ENCODE data around the gene SIGLEC5. TPM values are rescaled to one million over a fixed set of nuclear protein-coding genes. Genes with fewer than 3 reads are reported as not detected.

SIGLEC5 gene
- polyA plus RNA-seq, 1 donor, result 0.18 TPM

DNA sequence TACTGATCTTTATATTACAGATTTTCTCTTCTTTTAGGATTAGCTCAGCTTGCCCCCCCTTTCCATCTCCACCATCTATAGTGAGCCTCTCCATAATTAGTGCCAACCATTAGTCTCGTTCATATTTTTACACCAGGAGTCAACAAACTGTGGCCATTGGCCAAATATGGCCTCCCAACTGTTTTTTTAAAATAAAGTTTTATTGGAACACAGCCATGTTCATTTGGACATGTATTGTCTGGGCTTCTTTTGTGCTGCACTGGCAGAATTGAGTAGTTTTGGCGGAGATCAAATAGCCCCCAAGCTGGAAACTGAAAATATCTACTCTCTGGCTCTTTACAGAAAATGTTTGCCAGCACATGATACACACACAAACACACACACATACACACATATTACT lies 40.7 kb downstream of the SIGLEC5 start:
- Histone ChIP-seq H3K9me3 (ENCODE audit: control insufficient read depth, low read depth, low read length) (peaks cover 3% of the 10 kb centered on the region), H3K27ac (ENCODE audit: low read length) (no peak overlapping the region), H3K36me3 (ENCODE audit: control insufficient read depth, insufficient read depth, low read length) (peaks cover 22% of the 10 kb centered on the region), H3K4me3 (ENCODE audit: low read length) (no peak overlapping the region), H3K27me3 (ENCODE audit: control insufficient read depth, insufficient read depth, low read length) (no peaks in the 10 kb centered on the region), H3K4me1 (ENCODE audit: control insufficient read depth, insufficient read depth, low read length) (peaks cover 7% of the 10 kb centered on the region)
- WGBS (ENCODE audit: insufficient coverage, low lambda C conversion rate), result no CpG with 5 or more reads among the region's 2 CpGs
- no peak for DNase-seq

DNA sequence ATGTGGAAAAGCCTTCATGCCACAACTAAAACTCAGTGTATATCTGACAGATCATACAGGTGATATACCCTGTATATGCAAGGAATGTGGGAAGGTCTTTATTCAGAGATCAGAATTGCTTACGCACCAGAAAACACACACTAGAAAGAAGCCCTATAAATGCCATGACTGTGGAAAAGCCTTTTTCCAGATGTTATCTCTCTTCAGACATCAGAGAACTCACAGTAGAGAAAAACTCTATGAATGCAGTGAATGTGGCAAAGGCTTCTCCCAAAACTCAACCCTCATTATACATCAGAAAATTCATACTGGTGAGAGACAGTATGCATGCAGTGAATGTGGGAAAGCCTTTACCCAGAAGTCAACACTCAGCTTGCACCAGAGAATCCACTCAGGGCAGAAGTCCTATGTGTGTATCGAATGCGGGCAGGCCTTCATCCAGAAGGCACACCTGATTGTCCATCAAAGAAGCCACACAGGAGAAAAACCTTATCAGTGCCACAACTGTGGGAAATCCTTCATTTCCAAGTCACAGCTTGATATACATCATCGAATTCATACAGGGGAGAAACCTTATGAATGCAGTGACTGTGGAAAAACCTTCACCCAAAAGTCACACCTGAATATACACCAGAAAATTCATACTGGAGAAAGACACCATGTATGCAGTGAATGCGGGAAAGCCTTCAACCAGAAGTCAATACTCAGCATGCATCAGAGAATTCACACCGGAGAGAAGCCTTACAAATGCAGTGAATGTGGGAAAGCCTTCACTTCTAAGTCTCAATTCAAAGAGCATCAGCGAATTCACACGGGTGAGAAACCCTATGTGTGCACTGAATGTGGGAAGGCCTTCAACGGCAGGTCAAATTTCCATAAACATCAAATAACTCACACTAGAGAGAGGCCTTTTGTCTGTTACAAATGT lies 42.7 kb downstream of the SIGLEC5 start:
- Histone ChIP-seq H3K9me3 (ENCODE audit: control insufficient read depth, low read depth, low read length) (peaks cover 3% of the 10 kb centered on the region), H3K27me3 (ENCODE audit: control insufficient read depth, insufficient read depth, low read length) (no peaks in the 10 kb centered on the region), H3K27ac (ENCODE audit: low read length) (no peak overlapping the region), H3K4me3 (ENCODE audit: low read length) (no peak overlapping the region), H3K36me3 (ENCODE audit: control insufficient read depth, insufficient read depth, low read length) (peaks cover 31% of the 10 kb centered on the region), H3K4me1 (ENCODE audit: control insufficient read depth, insufficient read depth, low read length) (no peaks in the 10 kb centered on the region)
- DNase-seq, result no peak
- WGBS (ENCODE audit: insufficient coverage, low lambda C conversion rate), result 100% methylated on average over 1 of the region's 9 CpGs

DNA sequence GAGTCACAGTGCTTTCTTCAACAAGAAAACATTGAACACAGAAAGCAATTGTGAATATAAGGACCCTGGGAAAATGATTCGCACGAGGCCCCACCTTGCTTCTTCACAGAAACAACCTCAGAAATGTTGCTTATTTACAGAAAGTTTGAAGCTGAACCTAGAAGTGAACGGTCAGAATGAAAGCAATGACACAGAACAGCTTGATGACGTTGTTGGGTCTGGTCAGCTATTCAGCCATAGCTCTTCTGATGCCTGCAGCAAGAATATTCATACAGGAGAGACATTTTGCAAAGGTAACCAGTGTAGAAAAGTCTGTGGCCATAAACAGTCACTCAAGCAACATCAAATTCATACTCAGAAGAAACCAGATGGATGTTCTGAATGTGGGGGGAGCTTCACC lies 43.4 kb downstream of the SIGLEC5 start:
- Histone ChIP-seq H3K27me3 (ENCODE audit: control insufficient read depth, insufficient read depth, low read length) (no peaks in the 10 kb centered on the region), H3K27ac (ENCODE audit: low read length) (no peak overlapping the region), H3K4me3 (ENCODE audit: low read length) (no peak overlapping the region), H3K36me3 (ENCODE audit: control insufficient read depth, insufficient read depth, low read length) (peaks cover 35% of the 10 kb centered on the region), H3K9me3 (ENCODE audit: control insufficient read depth, low read depth, low read length) (peaks cover 3% of the 10 kb centered on the region), H3K4me1 (ENCODE audit: control insufficient read depth, insufficient read depth, low read length) (no peaks in the 10 kb centered on the region)
- DNase-seq, result no peak
- 100% methylated on average over 2 of the region's 4 CpGs for WGBS (ENCODE audit: insufficient coverage, low lambda C conversion rate)

DNA sequence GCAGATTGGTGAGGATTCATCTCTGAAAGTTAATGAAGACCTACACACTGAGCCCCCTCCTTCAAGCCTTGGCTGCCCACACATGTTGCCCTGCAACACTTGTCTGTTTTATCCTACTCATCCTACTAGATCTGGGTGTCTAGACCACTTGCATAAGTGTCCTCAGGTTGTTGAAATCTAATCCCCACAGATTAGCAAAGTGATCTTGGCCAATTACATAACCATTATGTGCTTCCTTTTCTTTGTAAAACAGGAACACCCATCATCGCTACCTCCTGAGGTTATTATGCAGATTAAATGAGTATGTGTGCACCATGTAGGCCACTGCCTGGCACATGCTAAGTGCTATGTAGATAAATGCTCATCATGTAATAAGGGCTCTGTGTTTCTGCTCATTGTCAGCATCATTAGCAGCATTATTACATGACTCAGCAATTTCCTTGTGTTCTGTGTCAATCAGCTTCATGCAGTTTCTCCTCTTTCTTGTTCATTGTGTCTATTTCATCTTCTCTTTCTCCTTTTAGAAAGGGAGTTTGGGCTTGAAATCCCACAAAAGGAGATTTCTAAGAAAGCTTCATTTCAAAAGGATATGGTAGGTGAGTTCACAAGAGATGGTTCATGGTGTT lies 44.0 kb downstream of the SIGLEC5 start:
- H3K27ac ChIP-seq (ENCODE audit: low read length), result no peak overlapping the region
- no peaks in the 10 kb centered on the region for H3K4me1 ChIP-seq (ENCODE audit: control insufficient read depth, insufficient read depth, low read length)
- H3K27me3 ChIP-seq (ENCODE audit: control insufficient read depth, insufficient read depth, low read length), result no peaks in the 10 kb centered on the region
- H3K9me3 ChIP-seq (ENCODE audit: control insufficient read depth, low read depth, low read length), result peaks cover 3% of the 10 kb centered on the region
- no CpG with 5 or more reads among the region's 1 CpG for WGBS (ENCODE audit: insufficient coverage, low lambda C conversion rate)
- no peak for DNase-seq
- no peak overlapping the region for H3K4me3 ChIP-seq (ENCODE audit: low read length)
- H3K36me3 ChIP-seq (ENCODE audit: control insufficient read depth, insufficient read depth, low read length), result peaks cover 41% of the 10 kb centered on the region

DNA sequence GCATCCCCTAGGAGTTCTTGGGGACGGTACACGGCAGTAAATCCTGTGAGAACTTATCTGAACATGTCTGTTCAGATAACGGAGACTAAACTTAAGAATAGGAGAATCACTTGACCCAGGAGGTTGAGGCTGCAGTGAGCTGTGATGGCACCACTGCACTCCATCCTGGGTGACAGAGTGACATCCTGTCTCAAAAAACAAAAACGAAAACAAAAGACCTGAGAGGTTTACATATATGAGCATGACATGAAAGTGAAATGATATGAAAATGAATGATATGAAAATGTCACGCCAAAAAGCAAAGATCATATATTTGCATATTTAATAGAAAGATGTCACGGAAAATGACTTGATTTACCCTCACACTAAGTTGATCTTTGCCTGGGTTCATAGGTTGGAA lies 53.4 kb downstream of the SIGLEC5 start:
- Histone ChIP-seq H3K36me3 (ENCODE audit: control insufficient read depth, insufficient read depth, low read length) (peaks cover 21% of the 10 kb centered on the region), H3K27me3 (ENCODE audit: control insufficient read depth, insufficient read depth, low read length) (no peaks in the 10 kb centered on the region), H3K27ac (ENCODE audit: low read length) (no peak overlapping the region), H3K4me1 (ENCODE audit: control insufficient read depth, insufficient read depth, low read length) (peaks cover 4% of the 10 kb centered on the region), H3K9me3 (ENCODE audit: control insufficient read depth, low read depth, low read length) (no peaks in the 10 kb centered on the region), H3K4me3 (ENCODE audit: low read length) (no peak overlapping the region)
- 93% methylated on average over 4 of the region's 6 CpGs for WGBS (ENCODE audit: insufficient coverage, low lambda C conversion rate)
- DNase-seq, result no peak

DNA sequence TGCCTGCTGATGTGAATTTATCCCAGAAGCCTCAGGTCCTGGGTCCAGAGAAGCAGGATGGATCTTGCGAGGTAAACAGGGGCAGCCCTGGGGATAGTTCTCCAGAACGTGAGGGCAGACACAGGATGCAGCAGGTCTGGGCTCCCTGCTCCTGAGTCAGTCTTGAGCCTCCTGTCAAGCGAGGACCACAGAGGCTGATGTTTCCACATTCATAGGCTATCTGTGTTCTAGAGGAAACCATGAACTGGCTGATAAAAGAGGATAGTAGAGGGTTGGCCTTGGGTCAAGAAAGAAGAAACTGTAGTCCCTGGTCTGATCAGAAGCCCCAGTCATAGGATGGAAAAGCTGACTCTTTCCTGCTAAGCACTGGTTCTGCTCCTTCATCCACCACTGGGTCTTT lies 56.9 kb downstream of the SIGLEC5 start:
- H3K27me3 ChIP-seq (ENCODE audit: control insufficient read depth, insufficient read depth, low read length), result peaks cover 3% of the 10 kb centered on the region
- no peak overlapping the region for H3K4me3 ChIP-seq (ENCODE audit: low read length)
- no CpG with 5 or more reads among the region's 3 CpGs for WGBS (ENCODE audit: insufficient coverage, low lambda C conversion rate)
- H3K9me3 ChIP-seq (ENCODE audit: control insufficient read depth, low read depth, low read length), result no peaks in the 10 kb centered on the region
- H3K4me1 ChIP-seq (ENCODE audit: control insufficient read depth, insufficient read depth, low read length), result peaks cover 7% of the 10 kb centered on the region
- peaks cover 8% of the 10 kb centered on the region for H3K36me3 ChIP-seq (ENCODE audit: control insufficient read depth, insufficient read depth, low read length)
- peak in 1 of 2 donors; percentile 5 for DNase-seq
- H3K27ac ChIP-seq (ENCODE audit: low read length), result no peak overlapping the region

DNA sequence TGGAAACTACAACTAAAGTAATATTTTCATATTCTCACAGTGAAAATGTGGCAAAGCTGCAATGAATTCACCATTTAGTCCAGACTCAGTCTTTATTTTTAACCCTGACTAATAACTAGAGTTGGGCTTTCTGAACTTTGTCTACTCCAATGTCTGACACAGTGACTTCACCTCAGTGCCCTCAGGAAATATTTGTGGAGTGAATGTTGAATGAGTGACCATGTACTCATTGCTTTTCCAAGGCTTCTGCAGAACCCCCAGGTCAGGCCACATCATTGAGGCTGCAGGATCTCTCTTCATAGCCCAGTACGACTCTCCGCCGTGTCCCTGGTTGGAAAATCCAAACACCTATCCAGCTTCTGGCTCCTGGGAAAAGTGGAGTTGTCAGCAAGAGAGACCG lies 57.3 kb downstream of the SIGLEC5 start:
- no peak overlapping the region for H3K27ac ChIP-seq (ENCODE audit: low read length)
- H3K4me1 ChIP-seq (ENCODE audit: control insufficient read depth, insufficient read depth, low read length), result peaks cover 7% of the 10 kb centered on the region
- H3K9me3 ChIP-seq (ENCODE audit: control insufficient read depth, low read depth, low read length), result no peaks in the 10 kb centered on the region
- H3K4me3 ChIP-seq (ENCODE audit: low read length), result no peak overlapping the region
- DNase-seq, result no peak
- H3K27me3 ChIP-seq (ENCODE audit: control insufficient read depth, insufficient read depth, low read length), result peaks cover 3% of the 10 kb centered on the region
- H3K36me3 ChIP-seq (ENCODE audit: control insufficient read depth, insufficient read depth, low read length), result peaks cover 8% of the 10 kb centered on the region
- no CpG with 5 or more reads among the region's 4 CpGs for WGBS (ENCODE audit: insufficient coverage, low lambda C conversion rate)

DNA sequence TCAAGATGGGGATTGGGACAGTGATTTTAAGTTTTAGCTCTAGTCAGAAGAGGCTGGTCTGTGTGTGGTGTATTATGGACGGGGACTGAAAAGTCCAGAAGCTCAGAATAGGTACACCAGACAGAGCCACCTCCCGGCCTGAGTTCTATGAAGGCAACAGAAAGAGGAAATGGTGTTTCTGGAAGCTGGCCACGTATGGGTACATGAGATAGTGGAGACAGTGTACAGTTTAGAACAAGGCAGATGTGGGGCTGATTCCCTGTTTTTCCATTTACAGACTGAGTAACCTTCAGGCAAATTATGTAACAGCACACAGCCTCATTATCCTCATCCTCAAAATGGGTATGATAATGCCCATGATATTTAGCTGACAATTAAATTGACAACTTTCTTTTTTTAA lies 57.8 kb downstream of the SIGLEC5 start:
- no peak overlapping the region for H3K4me3 ChIP-seq (ENCODE audit: low read length)
- peaks cover 7% of the 10 kb centered on the region for H3K4me1 ChIP-seq (ENCODE audit: control insufficient read depth, insufficient read depth, low read length)
- DNase-seq, result no peak
- no peak overlapping the region for H3K27ac ChIP-seq (ENCODE audit: low read length)
- peaks cover 3% of the 10 kb centered on the region for H3K27me3 ChIP-seq (ENCODE audit: control insufficient read depth, insufficient read depth, low read length)
- H3K9me3 ChIP-seq (ENCODE audit: control insufficient read depth, low read depth, low read length), result no peaks in the 10 kb centered on the region
- H3K36me3 ChIP-seq (ENCODE audit: control insufficient read depth, insufficient read depth, low read length), result peaks cover 8% of the 10 kb centered on the region
- no CpG with 5 or more reads among the region's 3 CpGs for WGBS (ENCODE audit: insufficient coverage, low lambda C conversion rate)

DNA sequence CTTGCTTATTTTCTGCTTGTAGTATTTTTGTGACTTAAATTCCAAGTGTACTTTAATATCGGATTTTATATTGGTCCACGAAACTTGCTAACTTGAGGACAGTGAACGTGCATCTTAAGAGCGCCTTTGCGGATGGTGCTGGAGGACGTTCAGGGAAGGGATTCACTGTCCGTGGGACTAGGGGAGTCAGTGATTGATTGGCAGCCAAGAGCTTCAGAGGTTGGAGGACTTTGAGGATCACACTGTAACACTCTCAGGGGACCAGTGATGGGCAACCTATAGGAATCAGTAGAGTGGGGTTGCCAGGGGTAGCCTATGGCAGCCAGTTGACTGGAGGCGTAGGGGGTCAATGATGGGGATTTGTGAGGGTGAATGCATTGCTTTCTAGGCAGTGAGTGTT lies 58.6 kb downstream of the SIGLEC5 start:
- no peak overlapping the region for H3K27ac ChIP-seq (ENCODE audit: low read length)

DNA sequence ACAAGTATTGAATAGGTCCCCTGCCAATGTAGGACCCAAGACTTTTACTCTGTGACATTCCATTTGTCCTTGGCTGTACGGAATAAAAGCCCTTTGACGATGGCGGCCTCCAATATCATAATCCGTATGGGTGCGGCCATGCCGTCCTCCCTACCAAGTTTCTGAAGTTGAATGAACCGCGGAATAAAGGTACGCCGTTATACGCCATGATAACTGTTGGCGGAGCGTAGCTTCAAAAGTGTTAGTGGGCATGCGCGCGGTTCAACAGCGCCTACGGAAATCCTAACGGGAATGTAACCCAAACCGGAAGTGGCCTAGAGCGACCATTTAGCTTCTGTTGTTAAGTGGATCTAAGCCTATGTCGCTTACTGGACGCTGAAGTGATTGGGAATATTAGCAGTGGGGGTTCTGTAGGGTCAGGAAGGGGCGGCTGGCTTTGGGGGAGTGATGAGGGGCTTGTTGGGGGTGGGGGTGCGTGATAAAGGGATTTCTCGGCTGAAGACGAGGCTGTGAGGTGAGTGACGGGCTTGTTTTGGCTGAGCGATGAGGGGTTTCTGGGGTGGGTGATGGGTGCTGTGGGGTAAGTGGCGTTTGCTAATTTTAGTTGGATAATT lies 59.1 kb downstream of the SIGLEC5 start, which contains the start of gene ZNF175:
TSS of gene ZNF175 (plus strand) at position 322 of the 614 bp plus-strand sequence. CDS start 2,047 bp downstream, outside the sequence.
- H3K27ac ChIP-seq (ENCODE audit: low read length), result no peak within 1 kb of the TSS
- peaks cover 3% of the 10 kb centered on the region for H3K27me3 ChIP-seq (ENCODE audit: control insufficient read depth, insufficient read depth, low read length)
- peak within 1 kb of the TSS; percentile 58 for H3K4me3 ChIP-seq (ENCODE audit: low read length)

More for the DNA sequence above, 58.6 kb downstream of the SIGLEC5 start:
- Histone ChIP-seq H3K9me3 (ENCODE audit: control insufficient read depth, low read depth, low read length) (no peaks in the 10 kb centered on the region), H3K36me3 (ENCODE audit: control insufficient read depth, insufficient read depth, low read length) (peaks cover 8% of the 10 kb centered on the region), H3K27me3 (ENCODE audit: control insufficient read depth, insufficient read depth, low read length) (peaks cover 3% of the 10 kb centered on the region), H3K4me1 (ENCODE audit: control insufficient read depth, insufficient read depth, low read length) (peaks cover 7% of the 10 kb centered on the region), H3K4me3 (ENCODE audit: low read length) (peak overlapping the region; percentile 58)
- no peak for DNase-seq
- WGBS (ENCODE audit: insufficient coverage, low lambda C conversion rate), result 0% methylated on average over 1 of the region's 8 CpGs

More for the DNA sequence above, 59.1 kb downstream of the SIGLEC5 start, which contains the start of gene ZNF175:
- Histone ChIP-seq H3K4me1 (ENCODE audit: control insufficient read depth, insufficient read depth, low read length) (peaks cover 7% of the 10 kb centered on the region), H3K9me3 (ENCODE audit: control insufficient read depth, low read depth, low read length) (no peaks in the 10 kb centered on the region), H3K36me3 (ENCODE audit: control insufficient read depth, insufficient read depth, low read length) (peaks cover 6% of the 10 kb centered on the region)
- WGBS (ENCODE audit: insufficient coverage, low lambda C conversion rate), result no CpG with 5 or more reads among the region's 30 CpGs
- DNase-seq, result peak; percentile 96 to 99

Measured in large intestine (tissue), 3 donors.